SU-DHL-6 (cell line): ENCODE data around the gene EGFL7.

Experiments used
- H2AFZ ChIP-seq: fragments of 200-600 bp; sonication (generic); 2 replicates; pipeline ENCODE4 v1.6.1; 2014; ENCODE audit warnings: low read depth, mild to moderate bottlenecking, moderate library complexity, mixed read lengths, antibody characterized with exemption, low read length; ENCODE audit not compliant: severe bottlenecking
- H3F3A ChIP-seq: fragments of 200-600 bp; shearing (Covaris generic); 2 replicates; pipeline ENCODE4 v1.6.0; 2016; ENCODE audit warnings: antibody characterized with exemption, mild to moderate bottlenecking; ENCODE audit not compliant: insufficient read depth
- H3K27ac ChIP-seq: fragments of 200-600 bp; sonication (generic); 2 replicates; pipeline ENCODE4 v1.5.1; 2016; ENCODE audit warnings: low read depth, mild to moderate bottlenecking, low read length, moderate library complexity, mixed read lengths
- H3K27me3 ChIP-seq: fragments of 200-600 bp; sonication (generic), shearing (Covaris generic); 2 replicates; pipeline ENCODE4 v1.6.0; 2014; ENCODE audit warnings: mild to moderate bottlenecking, low read length
- H3K36me3 ChIP-seq: fragments of 200-600 bp; sonication (generic); 2 replicates; pipeline ENCODE4 v1.6.1; 2014; ENCODE audit warnings: mild to moderate bottlenecking, low read length, mixed read lengths
- H3K4me2 ChIP-seq: fragments of 300-600, 200-600 bp; shearing (Covaris generic), sonication (generic); 2 replicates; pipeline ENCODE4 v1.6.0; 2014; ENCODE audit warnings: low read length, low read depth, mild to moderate bottlenecking; ENCODE audit not compliant: poor library complexity, severe bottlenecking
- H3K4me3 ChIP-seq: fragments of 200-600 bp; sonication (generic); 2 replicates; pipeline ENCODE4 v1.5.1; 2014; ENCODE audit warnings: antibody characterized with exemption, low read length, mild to moderate bottlenecking, mixed read lengths; ENCODE audit not compliant: insufficient read depth, poor library complexity, severe bottlenecking
- H3K79me2 ChIP-seq: fragments of 200-600 bp; sonication (generic); 2 replicates; pipeline ENCODE4 v1.6.1; 2014; ENCODE audit warnings: mild to moderate bottlenecking, low read length, moderate library complexity; ENCODE audit not compliant: insufficient read depth
- H3K9ac ChIP-seq: fragments of 200-600 bp; sonication (generic); 2 replicates; pipeline ENCODE4 v1.7.0; 2014; ENCODE audit warnings: mild to moderate bottlenecking, low read length
- H3K9me2 ChIP-seq: fragments of 200-600 bp; sonication (generic); replicated peaks from 2 replicates; pipeline ENCODE4 v1.6.1; 2014; ENCODE audit warnings: low read length; ENCODE audit not compliant: insufficient read depth
- H3K9me3 ChIP-seq: fragments of 200-600 bp; sonication (generic); 2 replicates; pipeline ENCODE4 v1.6.1; 2014; ENCODE audit warnings: low read length, mixed read lengths; ENCODE audit not compliant: insufficient read depth
- H4K20me1 ChIP-seq: fragments of 200-600 bp; sonication (generic); 2 replicates; pipeline ENCODE4 v1.6.1; 2014; ENCODE audit warnings: low read depth, mild to moderate bottlenecking, antibody characterized with exemption, low read length, moderate library complexity, mixed read lengths
- EZH2phosphoT487 ChIP-seq: fragments of 200-600 bp; sonication (generic), shearing (Covaris generic); conservative IDR thresholded peaks from 2 replicates; pipeline ENCODE4 v1.6.1; 2018; ENCODE audit warnings: mild to moderate bottlenecking, antibody characterized with exemption, low read length, moderate library complexity, mixed read lengths
- TF ChIP-seq, protein P1 (sequence below): fragments of 200-600 bp; sonication (generic); IDR thresholded peaks from one replicate; pipeline ENCODE4 v1.5.1; 2017; ENCODE audit warnings: antibody characterized with exemption, mild to moderate bottlenecking, low read length, moderate library complexity; ENCODE audit not compliant: insufficient read depth, poor library complexity, severe bottlenecking

The EGFL7 gene

DNA sequence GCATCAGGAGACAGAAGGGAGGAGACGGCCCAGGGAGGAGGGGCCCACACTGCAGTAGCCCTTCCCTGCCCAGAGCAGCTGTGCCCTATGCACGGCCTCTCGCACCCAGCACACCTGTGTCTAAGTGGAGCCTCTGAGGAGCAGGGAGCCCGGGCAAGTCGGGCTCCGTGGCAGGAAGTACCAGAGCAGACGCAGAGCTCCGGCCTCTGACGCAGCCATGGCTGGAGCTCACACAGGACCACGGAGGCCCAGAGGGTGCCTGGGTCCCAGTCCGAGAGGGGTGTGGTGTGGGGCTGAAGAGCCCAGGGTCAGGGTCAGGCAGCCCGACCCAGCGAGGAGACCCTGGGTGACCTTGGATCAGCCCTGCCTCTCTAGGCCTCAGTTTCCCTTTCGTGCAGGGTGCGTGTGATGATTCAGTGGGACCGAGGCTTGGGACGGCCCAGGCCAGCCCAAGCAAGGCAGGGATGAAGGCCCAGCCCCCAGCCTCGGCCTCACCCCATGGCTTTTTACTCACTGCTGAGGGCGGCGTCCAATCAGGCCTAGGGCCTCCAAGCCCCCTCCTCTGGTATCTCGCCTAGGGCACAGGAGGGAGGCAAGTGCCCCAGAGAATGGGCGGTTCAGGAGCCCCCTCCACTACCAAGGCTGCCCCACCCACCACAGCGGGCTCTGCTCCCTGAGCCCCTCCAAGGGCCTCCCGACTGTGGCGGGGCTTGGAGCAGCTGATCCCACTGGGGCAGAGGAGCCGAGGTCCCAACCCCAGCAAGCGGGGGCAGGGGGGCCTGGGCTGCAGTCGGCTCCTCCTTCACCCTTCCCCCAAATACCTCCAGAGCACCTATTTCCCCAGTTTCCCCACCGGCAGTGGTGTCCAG, 28.8 kb downstream of the EGFL7 start:
- no peak for TF ChIP-seq EZH2phosphoT487
- TF ChIP-seq, protein P1, sequence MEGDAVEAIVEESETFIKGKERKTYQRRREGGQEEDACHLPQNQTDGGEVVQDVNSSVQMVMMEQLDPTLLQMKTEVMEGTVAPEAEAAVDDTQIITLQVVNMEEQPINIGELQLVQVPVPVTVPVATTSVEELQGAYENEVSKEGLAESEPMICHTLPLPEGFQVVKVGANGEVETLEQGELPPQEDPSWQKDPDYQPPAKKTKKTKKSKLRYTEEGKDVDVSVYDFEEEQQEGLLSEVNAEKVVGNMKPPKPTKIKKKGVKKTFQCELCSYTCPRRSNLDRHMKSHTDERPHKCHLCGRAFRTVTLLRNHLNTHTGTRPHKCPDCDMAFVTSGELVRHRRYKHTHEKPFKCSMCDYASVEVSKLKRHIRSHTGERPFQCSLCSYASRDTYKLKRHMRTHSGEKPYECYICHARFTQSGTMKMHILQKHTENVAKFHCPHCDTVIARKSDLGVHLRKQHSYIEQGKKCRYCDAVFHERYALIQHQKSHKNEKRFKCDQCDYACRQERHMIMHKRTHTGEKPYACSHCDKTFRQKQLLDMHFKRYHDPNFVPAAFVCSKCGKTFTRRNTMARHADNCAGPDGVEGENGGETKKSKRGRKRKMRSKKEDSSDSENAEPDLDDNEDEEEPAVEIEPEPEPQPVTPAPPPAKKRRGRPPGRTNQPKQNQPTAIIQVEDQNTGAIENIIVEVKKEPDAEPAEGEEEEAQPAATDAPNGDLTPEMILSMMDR = no peak
- Histone ChIP-seq H2AFZ (no peak overlapping the region), H3K27me3 (no peaks in the 10 kb centered on the region), H3K9me3 (no peaks in the 10 kb centered on the region), H3K36me3 (no peaks in the 10 kb centered on the region), H3K4me3 (no peak overlapping the region), H3K4me2 (no peak overlapping the region), H3K27ac (no peak overlapping the region), H4K20me1 (no peaks in the 10 kb centered on the region), H3K79me2 (no peaks in the 10 kb centered on the region), H3K9ac (no peak overlapping the region), H3K9me2 (no peaks in the 10 kb centered on the region), H3F3A (no peaks in the 10 kb centered on the region; the same call in 1 of the 2 replicates)

DNA sequence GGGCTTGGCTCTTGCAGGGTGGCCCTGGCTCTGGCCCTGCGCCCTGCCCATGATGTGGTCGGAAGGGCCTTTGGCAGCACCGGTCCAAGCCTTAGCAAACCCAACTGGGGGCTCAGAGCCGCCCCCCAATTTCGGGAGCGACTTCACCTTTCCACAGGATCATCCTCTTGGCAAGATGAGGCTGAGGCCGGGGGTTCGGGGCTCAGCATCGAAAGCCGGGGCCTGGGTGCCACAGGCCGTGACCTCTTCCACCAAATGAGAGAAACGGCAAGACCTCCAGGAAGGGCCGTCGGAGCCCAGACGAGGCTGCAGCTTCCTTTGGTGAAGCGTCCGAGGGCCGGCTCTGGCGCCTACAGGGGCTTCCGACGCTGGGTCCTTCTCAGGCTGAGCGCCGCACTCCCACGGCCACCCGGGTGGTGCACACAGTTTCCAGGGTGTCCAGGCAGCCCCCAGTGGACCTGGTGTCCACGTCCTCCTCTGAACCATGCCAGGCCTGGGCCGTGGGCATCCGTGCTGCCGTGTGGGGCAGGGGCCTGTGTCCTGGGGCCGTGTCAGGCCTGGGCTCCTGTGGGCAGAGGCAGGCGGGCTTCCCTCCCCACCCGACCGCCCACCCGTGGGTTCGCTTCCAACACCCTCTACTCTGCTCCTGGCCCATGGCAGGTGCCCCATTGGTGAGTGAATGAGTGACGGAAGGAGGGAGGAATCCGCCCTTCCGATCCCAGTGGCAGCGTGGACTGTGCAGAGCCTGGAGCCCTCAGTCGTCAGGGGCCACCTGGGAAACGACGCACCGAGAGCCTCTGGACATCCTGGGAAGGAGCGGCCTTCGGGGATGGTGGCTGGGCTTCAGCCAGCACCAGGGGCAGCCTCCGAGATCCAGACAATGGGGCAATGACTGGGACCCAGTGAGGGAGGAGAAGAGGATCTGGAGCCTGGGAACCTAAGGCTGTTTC, 29.7 kb downstream of the EGFL7 start:
- no peaks in the 10 kb centered on the region for H4K20me1 ChIP-seq
- TF ChIP-seq, protein P1 = no peak
- no peak for TF ChIP-seq EZH2phosphoT487

DNA sequence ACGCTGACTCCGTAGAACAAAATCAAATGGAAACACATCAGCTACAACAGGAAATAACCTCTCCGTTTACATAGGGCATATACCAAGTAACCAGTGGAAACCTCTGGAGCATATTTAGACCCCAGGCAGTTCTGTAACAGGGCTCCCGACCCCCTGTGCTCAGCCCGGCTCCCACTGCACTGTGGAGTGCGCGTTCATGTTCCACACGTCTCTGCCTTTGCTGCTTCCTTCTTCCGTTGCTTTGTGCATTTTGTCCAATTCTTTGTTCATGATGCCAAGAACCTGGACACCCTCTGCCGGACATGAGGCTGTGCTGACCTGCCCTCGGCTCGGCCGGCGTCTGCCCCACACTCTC, 30.4 kb downstream of the EGFL7 start:
- Histone ChIP-seq H4K20me1 (no peaks in the 10 kb centered on the region), H3K9me2 (no peaks in the 10 kb centered on the region), H2AFZ (no peak overlapping the region), H3K4me3 (no peak overlapping the region), H3K27ac (no peak overlapping the region), H3K9me3 (no peaks in the 10 kb centered on the region), H3K79me2 (no peaks in the 10 kb centered on the region), H3F3A (no peaks in the 10 kb centered on the region; the same call in 1 of the 2 replicates), H3K27me3 (no peaks in the 10 kb centered on the region), H3K4me2 (no peak overlapping the region), H3K9ac (no peak overlapping the region), H3K36me3 (no peaks in the 10 kb centered on the region)
- TF ChIP-seq, protein P1 = no peak
- TF ChIP-seq EZH2phosphoT487 = no peak

More for the DNA sequence above, 29.7 kb downstream of the EGFL7 start:
- Histone ChIP-seq H3K27ac (no peak overlapping the region), H3K36me3 (no peaks in the 10 kb centered on the region), H3K4me3 (no peak overlapping the region), H3K9me3 (no peaks in the 10 kb centered on the region), H3K4me2 (no peak overlapping the region), H3F3A (no peaks in the 10 kb centered on the region; the same call in 1 of the 2 replicates), H3K27me3 (no peaks in the 10 kb centered on the region), H3K9me2 (no peaks in the 10 kb centered on the region), H2AFZ (no peak overlapping the region), H3K79me2 (no peaks in the 10 kb centered on the region), H3K9ac (no peak overlapping the region)
